NCI-H748 treated with DMSO at 0.1 percent for 48 hours (cell line): ENCODE measurements around the gene ST8SIA1.
"Not testable (repeated sequence)": the region's sequence is repeated elsewhere in the genome, so short reads cannot be mapped to it uniquely, and the experiment has no call there.

Experiments
- DNase-seq: peaks from one replicate; lab custom pipeline; 2025; lab: John Stamatoyannopoulos, UW

The ST8SIA1 gene, protein sequence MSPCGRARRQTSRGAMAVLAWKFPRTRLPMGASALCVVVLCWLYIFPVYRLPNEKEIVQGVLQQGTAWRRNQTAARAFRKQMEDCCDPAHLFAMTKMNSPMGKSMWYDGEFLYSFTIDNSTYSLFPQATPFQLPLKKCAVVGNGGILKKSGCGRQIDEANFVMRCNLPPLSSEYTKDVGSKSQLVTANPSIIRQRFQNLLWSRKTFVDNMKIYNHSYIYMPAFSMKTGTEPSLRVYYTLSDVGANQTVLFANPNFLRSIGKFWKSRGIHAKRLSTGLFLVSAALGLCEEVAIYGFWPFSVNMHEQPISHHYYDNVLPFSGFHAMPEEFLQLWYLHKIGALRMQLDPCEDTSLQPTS

DNA sequence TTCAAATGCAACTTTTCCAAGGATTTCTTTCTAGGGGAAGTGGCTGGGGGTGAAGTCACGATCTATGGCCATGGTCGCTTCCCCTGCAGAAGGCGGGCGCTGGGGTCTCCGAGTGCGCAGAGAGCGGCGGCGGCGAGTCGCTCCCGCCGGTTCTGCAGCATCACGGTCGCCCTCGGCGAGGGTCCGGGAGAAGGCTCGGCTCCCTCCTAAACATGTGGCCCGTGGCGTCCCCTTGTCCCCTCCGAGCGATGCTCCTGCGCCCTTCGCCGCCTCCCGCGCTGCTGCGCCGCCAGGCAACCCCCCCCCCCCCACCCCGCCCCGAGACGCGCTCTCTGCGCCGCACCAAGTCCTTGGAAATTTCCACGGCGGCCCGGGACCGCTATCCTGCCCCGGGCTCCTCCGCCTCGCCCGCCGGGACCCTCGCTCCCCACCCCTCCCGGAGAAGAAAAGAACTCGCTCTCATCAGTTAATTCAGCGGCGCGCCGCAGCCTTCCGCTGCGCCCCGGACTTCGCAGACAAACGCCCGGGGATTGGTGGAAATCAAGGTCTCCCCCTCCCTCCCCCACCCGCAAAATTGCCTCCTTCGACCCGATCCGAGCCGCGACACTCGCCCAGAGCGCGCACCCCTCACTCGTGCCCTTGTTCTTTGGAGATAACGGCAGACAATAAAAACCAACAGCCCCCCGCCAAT, at the start of gene ST8SIA1:
Gene ST8SIA1, minus strand, starts transcription at position 298 of the 691 bp plus-strand sequence. CDS start 475 bp downstream, outside the sequence.
- DNase-seq: no peak

DNA sequence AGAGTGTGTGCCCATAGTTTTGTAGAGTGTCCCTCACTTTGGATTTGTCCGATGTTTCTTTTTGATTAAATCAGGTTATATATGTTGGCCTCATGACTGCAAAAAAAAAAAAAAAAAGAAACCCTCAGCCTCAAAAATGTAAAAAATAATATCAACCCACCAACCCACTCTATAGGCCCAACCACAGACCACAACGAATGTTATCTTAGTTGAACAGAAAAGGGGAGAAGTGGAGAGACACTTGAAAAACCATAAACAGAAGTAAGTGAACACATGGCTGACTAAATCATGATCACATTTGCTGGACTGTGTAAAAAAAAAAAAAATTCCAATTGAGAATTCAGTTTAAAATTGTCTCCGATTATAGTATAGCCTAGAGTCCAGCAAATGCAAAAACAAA, 45.5 kb upstream of the ST8SIA1 start:
- no peak for DNase-seq

DNA sequence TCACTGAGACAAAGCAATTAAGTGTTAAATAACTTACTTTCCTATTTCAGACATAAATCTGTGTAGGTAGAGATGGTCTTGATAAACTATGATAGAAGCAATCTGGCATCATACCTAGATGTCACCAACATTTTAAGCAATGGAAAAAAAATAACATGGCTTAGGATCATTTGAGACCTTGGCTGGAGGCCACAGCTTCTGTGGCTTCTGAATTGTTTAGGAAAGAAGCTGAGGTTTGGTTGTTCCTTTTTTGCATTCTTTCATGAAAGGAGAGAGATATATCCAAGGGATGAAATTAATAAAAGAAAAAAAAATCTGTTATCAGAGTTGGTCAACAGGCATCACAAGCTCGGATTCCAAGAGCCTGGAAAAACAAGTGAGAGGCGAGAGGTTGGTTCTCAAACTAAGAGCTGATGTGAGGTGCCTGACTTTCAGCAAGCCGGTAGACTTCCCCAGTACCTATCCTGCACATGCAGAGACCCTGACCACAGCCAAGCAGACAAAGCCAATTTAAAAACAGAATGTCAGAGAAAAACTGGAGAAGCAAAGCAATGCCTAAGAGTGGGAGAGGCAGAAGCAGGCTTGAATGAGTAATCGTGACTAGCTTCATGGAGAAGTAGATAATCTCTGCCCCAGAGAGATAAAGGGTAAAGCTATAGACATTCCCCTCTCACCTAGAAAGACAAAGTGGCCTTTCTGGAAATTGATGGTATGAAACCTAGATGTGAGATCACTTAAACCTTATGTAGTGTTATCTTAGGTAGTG, 43.4 kb upstream of the ST8SIA1 start:
- DNase-seq: no peak

DNA sequence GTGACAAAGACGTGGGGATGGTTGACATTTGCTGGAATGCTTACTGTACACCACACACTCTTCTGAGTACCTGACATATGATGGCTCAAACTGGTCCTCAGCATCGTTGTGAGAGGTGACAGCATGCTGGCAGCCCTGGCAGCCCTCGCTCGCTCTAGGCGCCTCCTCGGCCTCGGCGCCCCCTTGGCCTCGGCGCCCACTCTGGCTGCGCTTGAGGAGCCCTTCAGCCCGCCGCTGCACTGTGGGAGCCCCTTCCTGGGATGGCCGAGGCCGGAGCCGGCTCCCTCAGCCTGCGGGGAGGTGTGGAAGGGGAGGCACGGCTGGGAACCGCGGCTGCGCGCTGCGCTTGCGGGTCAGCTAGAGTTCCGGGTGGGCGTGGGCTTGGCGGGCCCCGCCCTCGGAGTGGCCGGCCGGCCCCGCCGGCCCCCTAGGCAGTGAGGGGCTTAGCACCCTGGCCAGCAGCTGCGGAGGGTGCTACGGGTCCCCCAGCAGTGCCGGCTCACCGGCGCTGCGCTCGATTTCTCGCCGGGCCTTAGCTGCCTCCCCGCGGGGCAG, 42.2 kb upstream of the ST8SIA1 start:
- not testable (repeated sequence) for DNase-seq

DNA sequence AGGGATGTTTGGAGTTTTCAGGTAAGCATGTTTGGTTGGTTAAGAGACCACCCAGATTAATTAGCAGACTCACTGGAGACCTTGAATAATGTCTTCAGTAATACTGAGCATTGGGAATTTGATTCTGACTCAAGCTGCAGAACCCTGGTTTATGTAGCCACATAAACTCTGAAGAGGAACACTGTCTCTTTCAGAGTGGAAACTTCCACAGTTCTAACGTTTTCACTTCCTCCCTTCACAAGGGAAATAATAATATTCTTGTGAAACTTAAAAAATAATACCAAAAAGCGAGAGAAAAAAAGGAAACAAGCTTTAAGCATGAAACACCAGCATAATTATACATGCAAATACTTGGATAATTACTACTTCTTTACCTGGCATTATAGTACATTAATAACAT, 40.0 kb upstream of the ST8SIA1 start:
- DNase-seq: no peak

DNA sequence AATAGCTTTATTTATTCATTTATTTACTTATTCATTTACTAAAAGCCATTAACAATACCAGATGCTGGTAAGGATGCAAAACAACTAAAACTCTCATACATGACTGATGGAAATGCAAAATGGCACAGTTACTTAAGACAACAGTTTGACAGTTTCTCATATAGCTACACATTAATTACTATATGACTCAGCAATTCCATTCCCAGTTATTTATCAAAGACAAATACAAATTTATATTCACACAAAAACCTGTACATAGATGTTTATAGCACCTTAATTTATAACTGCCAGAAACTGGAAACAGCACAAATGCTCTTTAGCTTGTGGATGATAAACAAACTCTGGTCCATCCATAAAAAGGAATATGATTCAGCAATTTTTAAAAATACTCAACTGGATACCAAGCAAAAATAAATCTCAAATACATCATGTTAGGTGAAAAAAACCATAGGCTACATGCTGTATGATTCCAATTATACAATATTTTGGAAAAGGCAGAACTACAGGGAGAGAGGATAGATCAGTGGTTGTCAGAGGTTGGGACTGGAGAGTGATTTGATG, 37.9 kb upstream of the ST8SIA1 start:
- DNase-seq: no peak

DNA sequence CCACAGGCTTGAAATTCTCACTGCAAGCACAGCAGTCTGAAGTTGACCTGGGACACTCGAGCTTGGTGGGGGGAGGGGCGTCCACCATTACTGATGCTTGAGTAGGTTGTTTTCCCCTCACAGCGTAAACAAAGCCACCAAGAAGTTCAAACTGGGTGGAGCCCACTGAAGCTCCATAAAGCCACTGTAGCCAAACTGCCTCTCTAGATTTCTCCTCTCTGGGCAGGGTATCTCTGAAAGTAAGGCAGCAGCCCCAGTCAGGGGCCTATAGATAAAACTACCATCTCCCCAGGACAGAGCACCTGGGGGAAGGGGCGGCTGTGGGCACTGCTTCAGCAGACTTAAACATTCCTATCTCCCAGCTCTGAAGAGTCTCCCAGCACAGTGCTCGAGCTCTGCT, 31.7 kb upstream of the ST8SIA1 start:
- DNase-seq: no peak

DNA sequence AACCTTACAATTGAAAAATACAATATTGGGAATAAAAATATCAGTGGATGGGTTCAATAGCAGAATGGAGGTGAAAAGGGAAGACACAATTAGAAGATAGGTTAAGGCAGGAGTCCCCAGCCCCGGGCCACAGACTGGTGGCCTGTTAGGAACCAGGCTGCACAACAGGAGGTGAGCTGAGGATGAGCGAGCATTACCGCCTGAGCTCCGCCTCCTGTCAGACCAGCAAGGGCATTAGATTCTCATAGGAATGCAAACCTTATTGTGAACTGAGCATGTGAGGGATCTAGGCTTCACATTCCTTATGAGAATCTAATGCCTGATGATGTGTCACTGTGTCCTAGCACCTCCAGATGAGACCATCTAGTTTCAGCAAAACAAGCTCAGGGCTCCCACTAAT, 27.3 kb upstream of the ST8SIA1 start:
- DNase-seq: no peak

DNA sequence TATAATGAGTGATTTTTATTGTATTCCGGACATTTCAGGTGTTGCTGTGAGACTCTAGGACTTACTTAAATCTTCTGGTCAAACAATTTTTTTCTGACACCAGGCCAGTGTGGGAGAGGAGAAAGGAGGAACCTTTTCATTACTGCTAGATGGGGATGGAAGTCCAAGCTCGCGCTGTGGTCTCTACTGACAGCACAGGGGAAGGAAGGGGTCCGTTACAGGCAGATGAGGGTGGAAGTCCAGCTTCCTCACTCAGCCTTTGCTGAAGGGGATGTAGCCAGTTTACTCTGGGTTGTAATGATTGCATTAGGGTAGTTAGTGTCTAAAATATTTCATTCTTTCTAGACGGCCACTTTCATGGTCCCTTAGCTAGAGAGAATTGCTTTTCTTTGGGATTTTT, 26.3 kb upstream of the ST8SIA1 start:
- DNase-seq: no peak

DNA sequence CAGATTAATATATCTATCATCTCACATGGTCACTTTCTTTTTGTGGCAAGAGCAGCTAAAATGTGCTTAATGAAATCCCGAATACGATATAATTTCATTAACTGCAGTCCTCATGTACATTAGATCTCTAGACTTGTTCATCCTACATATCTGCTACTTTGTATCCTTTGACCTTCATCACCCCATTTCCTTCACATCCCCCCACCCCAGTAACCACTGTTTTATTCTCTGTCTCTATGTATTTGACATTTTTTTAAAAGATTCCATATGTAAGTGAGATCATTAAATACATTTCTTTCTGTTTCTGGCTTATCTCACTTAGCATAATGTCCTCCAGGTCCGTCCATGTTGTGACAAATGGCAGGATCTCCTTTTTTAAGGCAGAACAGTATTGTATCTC, 23.0 kb upstream of the ST8SIA1 start:
- no peak for DNase-seq

DNA sequence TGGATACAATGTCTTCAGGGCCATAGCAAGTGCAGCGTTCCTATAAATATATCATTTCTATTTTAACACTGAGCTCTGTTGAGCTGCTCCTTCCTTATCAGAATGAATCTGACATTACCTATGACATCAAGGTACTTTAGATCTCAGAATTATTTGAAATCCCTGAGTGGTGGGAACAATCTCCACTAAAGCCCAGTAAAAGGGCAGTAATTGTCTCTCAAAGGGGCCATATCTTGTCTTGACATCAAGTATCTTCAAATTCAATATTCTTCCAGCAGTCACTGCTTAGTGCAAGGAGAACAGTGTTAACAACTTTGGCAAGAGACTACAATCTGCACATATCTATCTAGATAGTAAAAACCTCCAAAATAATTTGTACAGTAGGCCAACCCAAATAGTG, 21.7 kb upstream of the ST8SIA1 start:
- DNase-seq: no peak

DNA sequence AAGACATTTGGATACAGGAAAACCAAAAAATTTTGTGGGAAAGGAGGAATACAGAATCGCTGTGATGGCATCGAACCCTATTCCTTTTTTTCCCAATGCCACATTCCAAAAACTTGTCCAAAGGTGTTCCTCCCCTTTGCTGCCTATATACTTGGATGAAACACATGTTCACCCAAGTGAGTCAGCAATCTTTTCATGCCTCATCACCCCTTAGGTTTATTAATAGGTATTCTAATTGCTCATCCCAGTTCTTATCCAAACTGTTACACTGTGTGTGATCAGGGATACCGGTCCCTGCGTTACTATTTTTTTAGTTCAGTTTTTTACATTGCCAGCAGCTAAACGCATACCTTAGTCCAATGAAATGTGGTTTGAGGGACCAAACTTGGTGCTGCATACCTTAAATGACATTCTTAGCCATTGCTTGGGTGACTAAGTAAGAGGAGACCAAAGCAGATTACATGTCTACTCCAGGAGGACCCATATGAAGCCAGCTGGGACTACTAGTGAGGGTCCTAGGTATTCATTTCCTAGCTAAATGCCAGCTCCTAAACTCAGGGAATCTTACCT, 20.6 kb upstream of the ST8SIA1 start:
- no peak for DNase-seq

DNA sequence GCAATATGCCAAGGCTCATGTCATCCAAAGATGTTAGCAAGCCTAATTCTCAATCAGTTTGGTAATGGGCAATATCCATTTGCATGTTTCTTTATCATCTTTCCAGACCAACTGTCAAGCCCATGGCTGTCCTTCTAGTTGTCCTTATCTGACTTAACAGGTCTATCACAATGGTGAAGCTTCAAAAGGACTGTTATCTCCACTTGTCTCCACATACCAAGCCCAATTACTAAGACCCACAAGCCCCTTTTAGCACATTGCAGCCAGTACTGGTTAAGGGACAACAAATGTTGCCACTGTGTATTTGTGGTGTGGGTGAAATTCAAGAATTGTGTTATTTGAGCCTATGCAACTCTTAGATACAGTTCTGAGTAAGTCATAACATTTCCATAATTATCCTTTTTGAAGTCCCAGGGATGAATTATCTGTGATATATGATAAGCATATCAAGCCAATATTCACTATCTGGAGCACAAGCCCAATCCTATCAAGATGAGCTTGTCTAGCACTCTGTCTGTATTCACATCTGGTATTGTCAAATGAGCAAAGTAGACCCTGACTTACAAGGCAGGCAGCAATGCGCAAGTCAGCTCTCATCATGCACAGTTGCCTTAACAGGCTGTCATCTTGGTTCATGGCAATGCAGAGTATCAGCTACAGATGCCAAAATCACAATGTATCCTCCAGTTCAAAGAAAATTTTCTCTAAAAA, 19.3 kb upstream of the ST8SIA1 start:
- DNase-seq: no peak

DNA sequence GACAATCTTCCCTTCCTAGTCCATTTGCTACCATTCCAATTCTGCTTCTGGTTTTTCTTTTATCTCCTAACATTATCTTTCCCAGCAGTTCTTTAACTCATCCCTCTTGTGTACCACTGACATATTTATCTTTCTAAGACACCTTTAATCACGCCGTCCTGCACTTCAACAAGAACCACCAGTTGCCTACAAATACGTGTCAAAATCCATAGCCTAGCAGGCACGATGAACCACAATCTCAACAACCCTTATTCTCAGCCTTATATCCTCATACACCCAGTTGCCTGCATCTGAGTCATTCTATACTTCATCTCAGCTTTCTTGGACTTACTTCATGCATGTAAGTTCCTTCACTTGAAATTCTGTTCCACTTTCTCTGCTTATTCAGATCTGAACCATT, 16.4 kb upstream of the ST8SIA1 start:
- no peak for DNase-seq

DNA sequence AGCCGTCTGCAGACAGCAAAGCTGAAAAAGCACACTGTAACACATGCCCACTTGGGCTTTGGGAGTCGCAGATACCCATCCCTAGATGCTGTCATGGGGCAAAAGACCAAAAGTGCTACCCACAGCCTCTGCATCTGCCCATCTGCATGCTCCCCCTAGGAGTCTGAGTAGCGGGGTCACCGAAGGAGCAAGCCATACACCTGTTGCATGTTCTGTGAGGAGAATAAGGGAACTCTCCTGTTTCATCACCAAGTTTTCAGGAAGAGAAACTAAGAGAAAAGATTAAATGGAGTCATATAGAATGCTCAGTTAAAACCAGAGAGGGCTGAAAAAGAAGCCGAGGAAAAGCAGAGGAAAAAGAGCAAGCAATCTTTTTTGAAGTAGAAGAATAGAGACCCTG, 13.7 kb upstream of the ST8SIA1 start:
- no peak for DNase-seq

DNA sequence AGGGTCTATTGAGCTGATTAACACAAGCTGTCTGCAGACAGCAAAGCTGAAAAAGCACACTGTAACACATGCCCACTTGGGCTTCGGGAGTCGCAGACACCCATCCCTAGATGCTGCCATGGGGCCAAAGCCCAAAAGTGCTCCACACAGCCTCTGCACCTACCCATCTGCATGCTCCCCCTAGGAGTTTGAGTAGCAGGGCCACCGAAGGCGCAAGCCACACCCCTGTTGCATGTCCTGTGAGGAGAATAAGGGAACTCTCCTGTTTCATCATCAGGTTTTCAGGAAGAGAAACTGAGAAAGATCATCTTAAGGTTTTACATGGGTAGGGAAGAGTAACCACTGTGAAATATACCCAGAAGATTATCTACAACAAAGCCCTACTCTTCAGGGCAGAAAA, 5.6 kb upstream of the ST8SIA1 start:
- no peak for DNase-seq

DNA sequence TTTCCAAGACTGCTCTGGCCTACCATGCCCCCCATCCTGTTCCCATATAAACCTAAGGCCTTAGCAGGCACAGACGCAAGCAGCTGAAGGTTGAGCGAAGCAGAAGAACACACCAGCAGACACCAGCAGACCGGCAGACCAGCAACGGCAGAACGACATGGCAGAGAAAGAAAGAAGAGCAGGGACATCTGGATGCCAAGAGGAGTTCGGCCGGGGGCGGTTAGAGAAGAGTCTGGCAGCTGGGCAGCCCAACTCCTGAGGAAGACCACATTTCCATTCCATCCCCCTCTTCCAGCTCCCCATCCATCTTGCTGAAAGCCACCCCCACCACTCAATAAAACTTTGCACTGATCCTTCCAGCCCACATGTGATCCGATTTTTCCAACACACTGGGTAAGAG, 5.2 kb upstream of the ST8SIA1 start:
- no peak for DNase-seq

DNA sequence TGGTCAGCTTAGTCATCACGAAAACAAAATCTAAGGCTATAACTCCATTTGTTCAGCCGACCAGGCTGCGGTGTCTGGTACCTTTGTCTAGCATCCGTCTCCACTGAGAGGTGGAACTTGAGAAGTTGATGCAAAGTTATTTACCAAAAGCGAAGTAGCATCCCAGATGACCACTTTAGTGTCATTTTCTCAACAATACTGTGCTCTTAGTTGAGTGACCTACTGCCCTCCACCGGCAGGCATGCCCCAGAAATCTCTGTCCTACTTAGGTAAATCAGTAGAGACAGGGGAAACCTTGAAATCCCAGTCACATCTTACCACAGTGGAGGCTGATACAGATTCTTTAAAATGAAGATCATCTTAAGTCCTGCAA, 1.3 kb upstream of the ST8SIA1 start:
- DNase-seq: no peak

DNA sequence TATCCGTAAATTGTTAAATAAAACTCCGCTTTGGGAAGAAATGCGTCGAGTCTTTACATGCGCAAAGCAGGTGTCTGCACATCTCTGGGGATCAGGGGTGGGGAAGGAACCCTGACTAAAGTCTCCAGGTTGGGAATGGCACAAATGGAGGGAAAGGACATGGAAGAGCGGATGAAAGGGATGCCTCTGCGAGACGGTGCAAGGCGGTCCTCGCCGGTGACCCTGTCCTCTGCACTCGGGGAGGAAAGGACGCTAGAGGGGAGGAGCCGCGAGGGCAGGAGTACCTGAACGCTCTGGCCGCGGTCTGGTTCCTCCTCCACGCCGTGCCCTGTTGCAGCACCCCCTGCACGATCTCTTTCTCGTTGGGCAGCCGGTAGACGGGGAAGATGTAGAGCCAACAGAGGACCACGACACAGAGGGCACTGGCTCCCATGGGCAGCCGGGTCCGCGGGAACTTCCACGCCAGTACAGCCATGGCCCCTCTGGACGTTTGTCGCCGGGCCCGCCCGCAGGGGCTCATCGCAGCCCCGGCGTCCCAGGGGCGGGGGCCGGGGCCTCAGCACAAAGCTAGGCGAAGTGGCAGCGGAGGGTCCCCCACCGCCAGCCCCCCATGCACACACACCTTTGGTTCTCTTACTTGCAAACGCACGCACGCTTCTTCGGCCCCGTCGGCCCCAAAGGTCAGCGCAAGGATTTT, 646 bp downstream of the ST8SIA1 start:
- DNase-seq: no peak

DNA sequence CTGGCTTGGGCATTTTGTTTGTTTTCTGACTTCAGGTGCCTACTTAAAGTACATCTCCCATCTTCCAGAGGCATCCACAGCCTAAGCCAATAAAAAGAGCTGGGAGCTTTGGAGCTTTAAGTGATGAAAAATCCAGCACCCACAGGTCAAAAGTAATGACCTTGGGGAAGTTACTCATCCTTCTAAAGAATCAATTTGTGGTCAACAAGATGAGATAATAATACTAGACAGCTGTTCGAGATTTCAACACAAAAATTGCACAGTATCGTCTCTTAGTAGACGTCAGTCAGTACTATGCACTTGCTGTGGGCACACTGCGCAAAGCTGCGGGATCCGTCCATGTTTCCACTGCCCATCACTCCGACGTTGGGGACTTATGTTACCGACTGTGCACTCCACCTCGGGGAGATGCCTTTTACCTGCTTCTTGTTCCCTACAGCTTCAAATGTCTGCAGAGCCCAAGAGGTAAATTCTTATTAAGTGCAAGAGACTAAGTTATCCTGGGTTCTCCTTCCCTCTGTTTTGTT, 1.3 kb downstream of the ST8SIA1 start:
- DNase-seq: no peak

DNA sequence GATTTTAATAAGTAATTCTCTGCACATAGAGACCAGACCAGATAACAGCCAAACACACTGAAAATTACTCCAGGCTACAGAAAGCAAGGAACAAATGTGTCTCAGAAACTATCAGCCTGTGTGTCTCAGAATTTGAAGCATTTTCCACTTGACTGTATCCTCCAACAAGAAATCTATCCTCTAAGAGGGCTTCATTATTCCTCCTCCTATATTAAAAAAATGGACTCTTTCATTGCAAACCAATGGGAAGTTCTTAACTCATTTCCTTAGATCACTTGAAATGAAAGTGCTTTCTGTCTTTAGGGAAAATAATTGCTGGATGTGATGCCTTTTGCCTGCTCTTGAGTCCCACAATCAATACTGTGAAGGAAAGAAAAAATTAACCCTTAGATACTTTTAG, 2.3 kb downstream of the ST8SIA1 start:
- no peak for DNase-seq
